Thyroid gland (tissue), 4 donors: ENCODE data around the gene ALAS2. TPM values are rescaled to one million over a fixed set of nuclear protein-coding genes. Genes with fewer than 3 reads are reported as not detected.

Experiments used
- DNase-seq, 2 donors: peaks; one replicate each; pipeline ENCODE4 v3.0.0-alpha.2; 2019
- H3K27ac ChIP-seq, 3 donors: fragments of 200-600 bp; sonication (generic); 1 replicate in 2 of 3; 2 replicates in 1 of 3; pipeline ENCODE4 v1.5.1; 2016 to 2019; ENCODE audit warnings: mild to moderate bottlenecking in 1 of 3, moderate library complexity in 1 of 3
- H3K27me3 ChIP-seq: fragments of 200-600 bp; sonication (generic); one replicate; pipeline ENCODE4 v1.5.1; 2019
- H3K36me3 ChIP-seq, 2 donors: fragments of 200-600 bp; sonication (generic); one replicate each; pipeline ENCODE4 v1.5.1; 2016 to 2019
- H3K4me1 ChIP-seq, 2 donors: fragments of 200-600 bp; sonication (generic); one replicate each; pipeline ENCODE4 v1.5.1; 2017 to 2019
- H3K4me3 ChIP-seq, 3 donors: fragments of 200-600 bp; sonication (generic); replicated peaks in 1 of 3; 1 replicate in 2 of 3; 2 replicates in 1 of 3; pipeline ENCODE4 v1.5.1; 2016; ENCODE audit warnings: mild to moderate bottlenecking in 1 of 3
- H3K9me3 ChIP-seq: fragments of 200-600 bp; sonication (generic); one replicate; pipeline ENCODE4 v1.5.1; 2017
- POLR2A ChIP-seq, 2 donors: fragments of 450-650 bp; IDR thresholded peaks; one replicate each; pipeline ENCODE4 v1.6.1; 2017; ENCODE audit warnings: antibody characterized with exemption in 2 of 2, mild to moderate bottlenecking in 2 of 2, moderate library complexity in 1 of 2
- WGBS, 2 donors: methylation state at CpG; one replicate each; pipeline ENCODE4 v1.1.5; 2017; 5-methylcytosine and 5-hydroxymethylcytosine counted together
- intact Hi-C: fragments of 100-400 bp; cut with DNase I; formaldehyde crosslinking; loops from one replicate; pipeline ENCODE4 v1.15.1; 2023
- total RNA-seq, 4 donors: library from RNA; depleted of rRNA; stranded (reverse); fragments of >200 nt; gene quantifications; one replicate each; pipeline ENCODE4 v1.2.3, GENCODE V29; 2016
- TF ChIP-seq, protein P1 (sequence below), 6 experiments: fragments of 200-600 bp in 3 of 6; fragments of 450-650 bp in 3 of 6; sonication (generic) in 3 of 6; IDR thresholded peaks; one replicate each; pipeline ENCODE4 v1.5.1; 2016 to 2019; ENCODE audit warnings: antibody characterized with exemption in 6 of 6, mild to moderate bottlenecking in 2 of 6, inconsistent platforms in 1 of 6, moderate library complexity in 1 of 6

Gene ALAS2
- total RNA-seq, 4 donors from 2014 or later: not detected

DNA sequence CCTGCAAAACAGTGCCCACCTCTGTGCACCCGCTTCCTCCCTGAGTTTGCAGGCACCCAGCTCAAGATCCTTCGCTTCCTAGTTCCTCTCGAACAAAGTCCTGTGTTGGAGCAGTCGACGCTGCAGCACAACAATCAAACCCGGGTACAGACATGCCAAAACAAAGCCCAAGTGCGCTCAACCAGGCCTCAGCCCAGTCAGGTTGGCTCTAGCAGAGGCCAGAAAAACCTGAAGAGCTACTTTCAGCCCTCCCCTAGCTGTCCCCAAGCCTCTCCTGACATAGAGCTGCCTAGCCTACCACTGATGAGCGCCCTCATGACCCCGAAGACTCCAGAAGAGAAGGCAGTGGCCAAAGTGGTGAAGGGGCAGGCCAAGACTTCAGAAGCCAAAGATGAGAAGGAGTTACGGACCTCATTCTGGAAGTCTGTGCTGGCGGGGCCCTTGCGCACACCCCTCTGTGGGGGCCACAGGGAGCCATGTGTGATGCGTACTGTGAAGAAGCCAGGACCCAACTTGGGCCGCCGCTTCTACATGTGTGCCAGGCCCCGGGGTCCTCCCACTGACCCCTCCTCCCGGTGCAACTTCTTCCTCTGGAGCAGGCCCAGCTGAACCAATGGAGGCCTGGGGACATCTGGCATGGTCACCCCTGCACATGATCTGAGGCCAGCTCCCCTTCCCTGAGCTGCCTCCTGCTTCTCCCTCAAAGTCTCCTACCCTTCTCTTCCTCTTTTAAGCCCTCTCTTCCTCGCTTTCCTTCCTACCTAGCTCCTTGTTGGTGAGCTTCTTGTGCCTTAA lies 23.8 kb downstream of the ALAS2 start:
- Histone ChIP-seq H3K27me3 (no peaks in the 10 kb centered on the region), H3K9me3 (no peaks in the 10 kb centered on the region), H3K36me3 (peaks cover 0 to 9% of the 10 kb centered on the region in 2 donors), H3K4me1 (no peaks in the 10 kb centered on the region), H3K4me3 (no peak overlapping the region), H3K27ac (no peak overlapping the region)
- TF ChIP-seq POLR2A (IDR thresholded peaks at IDR 0.05): no peak
- TF ChIP-seq, protein P1, sequence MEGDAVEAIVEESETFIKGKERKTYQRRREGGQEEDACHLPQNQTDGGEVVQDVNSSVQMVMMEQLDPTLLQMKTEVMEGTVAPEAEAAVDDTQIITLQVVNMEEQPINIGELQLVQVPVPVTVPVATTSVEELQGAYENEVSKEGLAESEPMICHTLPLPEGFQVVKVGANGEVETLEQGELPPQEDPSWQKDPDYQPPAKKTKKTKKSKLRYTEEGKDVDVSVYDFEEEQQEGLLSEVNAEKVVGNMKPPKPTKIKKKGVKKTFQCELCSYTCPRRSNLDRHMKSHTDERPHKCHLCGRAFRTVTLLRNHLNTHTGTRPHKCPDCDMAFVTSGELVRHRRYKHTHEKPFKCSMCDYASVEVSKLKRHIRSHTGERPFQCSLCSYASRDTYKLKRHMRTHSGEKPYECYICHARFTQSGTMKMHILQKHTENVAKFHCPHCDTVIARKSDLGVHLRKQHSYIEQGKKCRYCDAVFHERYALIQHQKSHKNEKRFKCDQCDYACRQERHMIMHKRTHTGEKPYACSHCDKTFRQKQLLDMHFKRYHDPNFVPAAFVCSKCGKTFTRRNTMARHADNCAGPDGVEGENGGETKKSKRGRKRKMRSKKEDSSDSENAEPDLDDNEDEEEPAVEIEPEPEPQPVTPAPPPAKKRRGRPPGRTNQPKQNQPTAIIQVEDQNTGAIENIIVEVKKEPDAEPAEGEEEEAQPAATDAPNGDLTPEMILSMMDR (IDR thresholded peaks at IDR 0.05): no peak
- intact Hi-C loops: loop anchor here (10.0 kb wide), 1 partner anchor 192 kb away; no protein-coding TSS in a partner anchor
- DNase-seq: no peak
- 94 to 96% methylated on average over 8 to 17 of the region's 18 CpGs for WGBS, 2 donors

DNA sequence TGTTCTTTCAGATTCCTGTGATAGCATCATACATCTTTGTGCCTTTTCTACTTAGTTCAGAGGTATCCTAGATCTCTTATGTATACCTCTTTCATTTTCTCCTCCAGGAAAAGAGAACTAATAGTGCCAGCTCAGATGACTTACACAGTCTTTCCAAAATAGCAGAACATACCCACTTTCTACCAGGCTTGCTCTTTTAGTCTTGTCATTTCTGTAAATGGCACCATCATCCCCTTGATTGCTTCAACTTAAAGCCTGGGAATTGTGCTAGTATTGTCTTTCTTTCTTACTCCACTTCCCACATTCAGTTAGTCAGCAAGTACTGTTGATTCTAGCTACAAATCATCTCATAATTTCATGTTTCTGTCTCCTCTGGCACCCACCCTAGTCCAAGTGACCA lies 25.5 kb downstream of the ALAS2 start:
- Histone ChIP-seq H3K36me3 (peaks cover 0 to 9% of the 10 kb centered on the region in 2 donors), H3K4me3 (no peak overlapping the region), H3K27me3 (no peaks in the 10 kb centered on the region), H3K27ac (no peak overlapping the region), H3K9me3 (no peaks in the 10 kb centered on the region), H3K4me1 (peaks cover 0 to 3% of the 10 kb centered on the region in 2 donors)
- no peak for DNase-seq
- TF ChIP-seq, protein P1 (IDR thresholded peaks at IDR 0.05): no peak
- TF ChIP-seq POLR2A (IDR thresholded peaks at IDR 0.05): no peak
- intact Hi-C loops: loop anchor here (10.0 kb wide), 1 partner anchor 190 kb away; no protein-coding TSS in a partner anchor

DNA sequence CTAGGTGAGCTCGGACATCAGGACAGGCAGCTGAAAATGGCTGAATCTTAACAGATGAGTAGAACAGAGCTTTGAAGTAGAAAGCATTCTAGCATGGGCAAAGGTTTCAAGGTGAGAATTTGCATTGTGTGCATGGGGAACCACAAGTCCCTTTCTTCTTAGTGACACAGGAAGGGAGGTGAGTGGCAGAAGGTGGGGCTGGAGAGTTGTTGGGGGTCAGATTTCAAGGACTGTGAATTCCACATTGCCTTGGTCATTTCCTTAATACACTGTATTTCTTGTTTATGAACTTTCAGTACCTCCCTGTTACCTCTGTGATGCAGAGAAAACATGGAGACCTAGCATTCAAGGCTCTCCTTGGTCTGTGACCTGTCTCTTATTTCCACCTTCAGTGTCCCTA lies 26.5 kb downstream of the ALAS2 start:
- peaks cover 0 to 9% of the 10 kb centered on the region in 2 donors for H3K36me3 ChIP-seq
- intact Hi-C loops: loop anchor here (10.0 kb wide), 1 partner anchor 189 kb away; no protein-coding TSS in a partner anchor

DNA sequence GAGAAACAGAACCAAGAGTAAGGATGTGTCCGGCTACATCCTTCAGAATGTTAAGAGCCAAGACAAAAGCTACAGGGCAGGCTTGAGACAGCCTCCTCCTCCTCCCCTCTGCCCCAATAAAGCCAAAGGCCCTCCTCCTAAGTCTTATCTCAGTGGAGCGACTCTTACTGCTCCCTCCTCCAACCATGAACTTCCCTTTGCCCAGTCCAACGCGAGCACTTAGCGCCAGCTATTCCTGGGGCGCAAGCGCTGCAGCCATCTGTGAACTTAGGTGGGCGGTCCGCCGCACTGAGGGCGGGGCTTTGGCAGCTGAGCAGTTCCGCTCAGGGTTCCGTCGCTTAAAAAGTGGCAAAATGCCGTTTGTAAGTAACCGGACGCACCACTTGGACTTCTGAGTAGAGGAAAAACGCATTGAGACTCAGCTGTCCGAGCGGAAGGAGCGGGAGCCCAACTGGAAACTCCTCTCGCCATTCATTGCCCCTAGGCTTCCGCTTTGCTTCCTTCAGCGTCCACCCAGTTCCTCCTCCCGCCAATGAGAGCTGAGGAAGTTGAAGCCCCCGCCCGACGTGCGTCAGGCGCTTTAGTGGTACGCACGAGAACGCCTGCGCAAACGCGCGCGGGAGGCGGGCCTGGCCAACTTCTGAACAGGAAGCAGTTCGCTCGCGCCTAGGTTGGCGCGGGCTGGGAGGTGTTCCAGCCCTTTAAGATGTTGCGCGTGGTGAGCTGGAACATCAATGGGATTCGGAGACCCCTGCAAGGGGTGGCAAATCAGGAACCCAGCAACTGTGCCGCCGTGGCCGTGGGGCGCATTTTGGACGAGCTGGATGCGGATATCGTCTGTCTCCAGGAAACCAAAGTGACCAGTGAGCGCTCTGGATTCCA lies 30.8 kb downstream of the ALAS2 start, which contains the start of gene APEX2:
TSS of gene APEX2 (plus strand) at position 647 of the 882 bp plus-strand sequence. CDS start at position 707, 60 bp downstream.
- intact Hi-C loops: loop anchor here (10.0 kb wide), 2 partner anchors 185 to 365 kb away; no protein-coding TSS in a partner anchor
- peak; percentile 90 to 92 for DNase-seq
- H3K27me3 ChIP-seq: no peaks in the 10 kb centered on the region
- H3K4me3 ChIP-seq: peak within 1 kb of the TSS in 2 of 3 donors; percentile 32 to 43
- no peaks in the 10 kb centered on the region for H3K9me3 ChIP-seq
- 0% methylated on average over 11 to 34 of the region's 55 CpGs for WGBS, 2 donors
- peak in 1 of 2 donors; percentile 63 for TF ChIP-seq POLR2A (IDR thresholded peaks at IDR 0.05)
- TF ChIP-seq, protein P1 (IDR thresholded peaks at IDR 0.05): no peak
- peaks cover 0 to 3% of the 10 kb centered on the region in 2 donors for H3K4me1 ChIP-seq
- peaks cover 0 to 9% of the 10 kb centered on the region in 2 donors for H3K36me3 ChIP-seq
- H3K27ac ChIP-seq: peak within 1 kb of the TSS; percentile 52 to 81 (median 69)

More for the DNA sequence above, 26.5 kb downstream of the ALAS2 start:
- no peaks in the 10 kb centered on the region for H3K9me3 ChIP-seq
- H3K4me1 ChIP-seq: peaks cover 0 to 3% of the 10 kb centered on the region in 2 donors
- TF ChIP-seq, protein P1 (IDR thresholded peaks at IDR 0.05): no peak
- TF ChIP-seq POLR2A (IDR thresholded peaks at IDR 0.05): no peak
- H3K27ac ChIP-seq: no peak overlapping the region
- H3K4me3 ChIP-seq: no peak overlapping the region
- WGBS, 2 donors: 92 to 100% methylated on average over 1 of the region's 1 CpG
- H3K27me3 ChIP-seq: no peaks in the 10 kb centered on the region
- no peak for DNase-seq
